ENCODE results near the gene MARCHF10.

GRCh38 chr17:62823111-62823893 lies 15.2 kb upstream of the MARCHF10 start:
- TF ChIP-seq POLR2A (IDR thresholded peaks at IDR 0.05; ENCODE audit: low read length) = no peak
- no peak for TF ChIP-seq GATA1 (IDR thresholded peaks at IDR 0.05; ENCODE audit: low read depth, low read length)
